HG02852 (cell line): ENCODE measurements around the gene GTPBP3.
"Not testable (repeated sequence)": the region's sequence is repeated elsewhere in the genome, so short reads cannot be mapped to it uniquely, and the experiment has no call there.

Experiments used
- ATAC-seq: cut with Tn5 transposase; IDR thresholded peaks from one replicate; pipeline ENCODE4 v1.9.1; 2021; ENCODE audit warnings: mild to moderate bottlenecking, moderate library complexity; ENCODE audit not compliant: unreplicated experiment

Gene GTPBP3

DNA sequence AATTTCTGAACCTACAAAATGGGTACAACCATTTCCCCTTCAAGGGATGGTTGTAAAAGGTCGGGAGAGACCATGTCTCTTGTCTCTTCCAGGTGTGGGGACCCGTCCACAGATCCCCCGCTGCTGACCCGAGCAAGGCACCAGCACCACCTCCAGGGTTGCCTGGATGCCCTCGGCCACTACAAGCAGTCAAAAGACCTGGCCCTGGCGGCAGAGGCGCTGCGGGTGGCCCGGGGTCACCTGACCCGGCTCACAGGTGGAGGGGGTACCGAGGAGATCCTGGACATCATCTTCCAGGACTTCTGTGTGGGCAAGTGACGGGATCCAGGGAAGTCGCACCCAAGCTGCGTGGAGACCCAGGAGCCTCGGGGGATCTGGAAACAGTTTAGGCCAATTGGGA, 4.0 kb downstream of the GTPBP3 start:
- no peak for ATAC-seq

DNA sequence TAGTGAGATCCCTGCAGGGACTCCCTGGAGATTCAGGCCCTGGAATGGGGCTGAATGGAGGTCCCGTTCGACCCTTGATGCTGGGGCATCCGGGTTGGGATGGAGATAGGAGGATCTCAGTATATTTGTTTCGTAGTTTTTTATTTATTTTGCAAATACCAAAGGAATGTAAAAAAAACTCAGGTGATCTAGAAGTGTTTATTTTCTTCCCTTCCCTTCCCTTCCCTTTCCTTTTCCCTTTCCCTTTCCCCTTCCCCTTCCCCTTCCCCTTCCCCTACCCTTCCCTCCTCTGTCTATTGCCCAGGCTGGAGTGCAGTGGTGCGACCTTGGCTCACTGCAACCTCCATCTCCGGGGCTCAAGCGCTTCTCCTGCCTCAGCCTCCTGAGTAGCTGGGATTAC, 4.5 kb downstream of the GTPBP3 start:
- ATAC-seq: no peak

GRCh38 chr19:17346109-17346671, 8.8 kb downstream of the GTPBP3 start:
- ATAC-seq: peak; percentile 55

DNA sequence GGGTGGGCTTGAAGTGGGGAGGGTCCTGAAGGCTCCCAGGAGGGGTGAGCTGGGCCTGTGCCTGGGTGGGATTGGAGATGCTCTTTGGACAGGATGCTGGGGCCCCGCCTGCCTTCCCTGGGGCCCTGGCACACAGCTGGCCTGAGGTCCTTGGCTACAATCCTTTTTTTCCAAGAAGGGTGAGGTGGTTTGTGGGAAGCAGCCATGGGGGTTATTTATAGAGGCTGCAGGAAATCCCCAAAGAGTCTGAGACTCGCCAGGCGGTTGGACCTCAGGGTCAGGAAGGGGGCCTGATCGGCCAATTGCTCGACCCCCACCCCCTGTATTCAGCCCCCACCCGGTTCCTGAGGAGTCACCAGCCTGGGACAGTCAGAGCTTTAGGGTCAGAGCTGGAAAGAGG, 10.0 kb downstream of the GTPBP3 start:
- ATAC-seq: no peak

DNA sequence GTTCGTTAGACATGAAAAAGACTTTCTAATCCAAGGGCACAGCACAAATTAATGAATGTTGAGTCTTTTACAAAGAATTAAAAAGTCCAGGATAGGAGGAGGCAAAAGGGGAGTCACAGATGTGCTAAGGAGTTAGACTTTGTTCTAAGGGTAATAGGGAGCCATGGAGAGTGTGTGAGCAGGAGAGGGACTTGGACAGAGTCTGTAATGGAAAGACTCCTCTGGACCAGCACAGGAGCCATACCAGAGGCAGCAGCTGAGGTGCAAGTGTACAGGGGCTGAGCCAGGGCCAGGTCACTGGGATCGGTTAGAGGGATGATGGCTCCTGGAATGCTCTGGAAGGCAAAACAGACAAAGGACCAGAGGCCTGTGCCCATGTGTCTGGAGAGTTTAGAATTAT, 10.5 kb downstream of the GTPBP3 start:
- ATAC-seq: no peak

DNA sequence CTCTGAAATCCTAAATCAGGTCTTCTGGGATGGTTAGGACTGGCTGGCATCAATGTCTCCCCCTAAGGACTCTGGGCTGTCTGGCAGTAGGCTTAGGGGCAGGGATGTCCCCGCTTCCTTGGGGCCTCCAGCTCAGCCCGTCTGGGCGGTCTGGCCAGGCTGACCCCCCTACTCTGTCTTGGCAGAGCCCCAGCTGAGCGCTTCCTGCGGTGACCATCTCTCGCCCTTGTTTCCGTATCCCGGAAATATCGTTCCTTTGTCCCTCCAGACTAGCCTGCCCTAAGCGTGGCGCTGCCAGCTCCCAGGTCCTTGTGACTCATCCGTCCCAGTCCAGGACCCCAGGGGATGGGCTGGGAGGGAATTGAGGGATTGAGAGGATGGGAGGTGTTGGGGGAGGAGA, 11.3 kb downstream of the GTPBP3 start:
- ATAC-seq: no peak

GRCh38 chr19:17351815-17352435, 14.6 kb downstream of the GTPBP3 start:
- ATAC-seq: no peak

GRCh38 chr19:17352608-17353280, 15.4 kb downstream of the GTPBP3 start:
- no peak for ATAC-seq

- no peak for ATAC-seq
Observed at GRCh38 chr19:17353386-17353785, 16.0 kb downstream of the GTPBP3 start.

- no peak for ATAC-seq
Observed at GRCh38 chr19:17357078-17357666, 19.8 kb downstream of the GTPBP3 start.

DNA sequence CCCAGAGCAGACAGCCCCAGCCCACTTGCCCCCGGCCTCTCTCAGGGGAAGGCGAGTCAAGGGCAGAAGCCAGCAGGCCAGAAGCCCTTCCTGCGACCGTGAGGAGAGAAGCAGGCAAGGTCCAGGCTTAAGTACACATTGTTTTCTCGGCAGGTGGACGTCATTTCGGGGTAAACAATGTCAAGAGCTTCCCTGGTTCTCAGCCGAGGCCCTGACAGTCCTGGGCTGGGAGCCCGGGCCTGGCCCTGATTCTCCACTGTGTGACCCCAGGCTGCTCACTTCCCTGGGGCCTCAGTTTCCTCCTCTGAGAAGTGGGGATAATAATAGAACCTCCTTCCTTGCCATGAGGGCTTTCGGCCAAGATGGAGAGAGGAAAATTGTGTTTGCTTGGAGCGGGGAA, 20.4 kb downstream of the GTPBP3 start:
- no peak for ATAC-seq

- ATAC-seq: no peak
Observed at GRCh38 chr19:17358395-17358794, 21.0 kb downstream of the GTPBP3 start.

GRCh38 chr19:17359905-17360800, 22.8 kb downstream of the GTPBP3 start:
- no peak for ATAC-seq

DNA sequence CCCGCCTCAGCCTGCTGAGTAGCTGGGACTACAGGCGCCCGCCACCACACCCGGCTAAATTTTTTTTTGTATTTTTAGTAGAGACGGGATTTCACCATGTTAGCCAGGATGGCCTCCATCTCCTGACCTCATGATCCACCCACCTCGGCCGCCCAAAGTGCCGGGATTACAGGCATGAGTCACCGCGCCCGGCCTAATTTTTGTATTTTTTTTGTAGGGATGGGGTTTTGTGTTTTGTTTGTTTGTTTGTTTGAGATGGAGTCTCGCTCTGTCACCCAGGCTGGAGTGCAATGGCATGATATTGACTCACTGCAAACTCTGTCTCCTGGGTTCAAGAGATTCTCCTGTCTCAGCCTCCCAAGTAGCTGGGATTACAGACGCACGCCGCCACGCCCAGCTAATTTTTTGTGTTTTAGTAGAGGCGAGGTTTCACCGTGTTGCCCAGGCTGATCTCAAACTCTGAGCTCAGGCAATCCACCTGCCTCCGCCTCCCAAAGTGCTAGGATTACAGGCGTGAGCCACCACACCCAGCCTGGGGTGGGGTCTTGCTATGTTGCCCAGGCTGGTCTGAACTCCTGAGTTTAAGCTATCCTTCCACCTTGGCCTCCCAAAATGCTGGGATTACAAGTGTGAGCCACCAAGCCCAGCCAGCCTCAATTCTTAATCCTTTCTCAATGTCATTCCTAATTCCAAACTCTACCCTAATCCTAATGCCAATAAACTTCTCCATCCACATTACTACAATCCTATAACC, 26.7 kb downstream of the GTPBP3 start:
- ATAC-seq: not testable (repeated sequence)

- ATAC-seq: no peak
Observed at GRCh38 chr19:17365361-17365760, 28.0 kb downstream of the GTPBP3 start.

GRCh38 chr19:17370026-17370587, 32.8 kb downstream of the GTPBP3 start:
- peak; percentile 82 for ATAC-seq

DNA sequence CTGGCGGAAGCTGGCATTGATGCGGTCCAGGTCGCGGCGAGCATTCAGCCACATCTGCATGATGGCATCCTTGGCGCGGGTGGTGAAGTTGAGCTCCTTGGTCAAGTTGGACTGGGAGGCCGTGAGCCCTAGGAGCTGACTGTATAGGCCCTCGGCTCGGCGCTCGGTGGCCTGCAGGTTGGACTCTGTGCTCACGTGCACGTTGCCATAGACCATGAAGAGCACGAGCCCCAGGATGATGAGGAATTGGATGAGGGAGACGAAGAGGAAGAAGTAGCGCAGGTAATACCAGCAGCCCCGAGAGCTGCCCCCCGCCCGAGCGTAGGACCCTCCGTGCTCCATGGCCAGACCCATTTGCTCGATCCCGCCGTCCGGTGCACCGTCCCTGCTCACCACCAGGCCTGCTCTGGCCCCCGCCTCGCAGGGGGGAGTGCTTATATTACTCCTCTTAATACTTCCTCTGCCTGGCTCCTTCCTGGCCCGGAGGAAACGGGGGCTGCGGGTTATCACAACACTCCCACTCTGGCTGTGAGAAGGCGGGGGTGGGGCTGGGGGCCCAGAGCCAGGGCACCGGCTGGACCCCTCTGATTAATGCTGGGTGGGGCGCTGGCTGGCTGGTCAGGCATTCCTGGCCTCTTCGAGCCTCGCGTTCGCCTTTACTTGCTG, 39.7 kb downstream of the GTPBP3 start, which contains the start of gene PLVAP:
Gene PLVAP (minus strand): TSS at position 408 of the 666 bp plus-strand sequence. CDS start 54 bp downstream, at position 354.
- no peak for ATAC-seq

DNA sequence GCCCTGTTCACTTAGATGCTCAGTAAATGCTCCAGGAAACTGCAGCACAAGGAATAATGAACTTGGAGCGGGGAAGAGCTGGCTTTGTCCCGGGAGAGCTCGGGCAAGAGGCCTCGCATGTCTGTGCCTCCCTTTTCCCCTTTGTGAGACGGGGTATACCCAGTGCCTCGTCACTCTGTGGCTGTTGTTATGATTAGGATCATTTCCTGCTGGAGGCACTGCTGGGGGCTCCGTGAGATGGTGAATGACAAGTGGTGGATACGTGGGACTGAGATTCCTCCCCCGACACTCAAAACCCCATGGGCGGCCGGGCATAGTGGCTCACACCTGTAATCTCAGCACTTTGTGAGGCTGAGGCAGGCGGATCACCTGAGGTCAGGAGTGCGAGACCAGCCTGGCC, 40.9 kb downstream of the GTPBP3 start:
- no peak for ATAC-seq

GRCh38 chr19:17379221-17379631, 41.9 kb downstream of the GTPBP3 start:
- ATAC-seq: no peak
